Tibial nerve (tissue), 4 donors: ENCODE results near the gene ZNF521. TPM values are rescaled to one million over a fixed set of nuclear protein-coding genes. Genes with fewer than 3 reads are reported as not detected.

Experiments used
- DNase-seq, 2 donors: peaks; one replicate each; pipeline ENCODE4 v3.0.0-alpha.2; 2019; ENCODE audit warnings: low spot score in 2 of 2
- H3K27ac ChIP-seq, 4 donors: fragments of 200-600 bp; sonication (generic) in 3 of 4; one replicate each; pipeline ENCODE4 v1.5.1; 2017 to 2019; ENCODE audit warnings: mild to moderate bottlenecking in 1 of 4
- H3K27me3 ChIP-seq, 2 donors: fragments of 200-600 bp; sonication (generic) in 1 of 2; one replicate each; pipeline versions ENCODE4 v1.5.1 to v1.6.0; 2017 to 2019
- H3K36me3 ChIP-seq, 3 donors: fragments of 200-600 bp; sonication (generic); one replicate each; pipeline ENCODE4 v1.5.1; 2018 to 2019
- H3K4me1 ChIP-seq, 4 donors: fragments of 200-600 bp; sonication (generic) in 3 of 4; one replicate each; pipeline ENCODE4 v1.5.1; 2017 to 2019
- H3K4me3 ChIP-seq, 4 donors: fragments of 200-600 bp; sonication (generic) in 3 of 4; one replicate each; pipeline ENCODE4 v1.5.1; 2017 to 2019; ENCODE audit warnings: mild to moderate bottlenecking in 1 of 4, moderate library complexity in 1 of 4
- H3K9me3 ChIP-seq, 4 donors: fragments of 200-600 bp; sonication (generic) in 3 of 4; one replicate each; pipeline ENCODE4 v1.5.1; 2017 to 2019
- EP300 ChIP-seq, 2 donors: sonication (generic); formaldehyde crosslinking; IDR thresholded peaks; one replicate each; pipeline ENCODE4 v1.6.1; 2017; ENCODE audit warnings: antibody characterized with exemption in 2 of 2, mild to moderate bottlenecking in 1 of 2
- POLR2A ChIP-seq, 2 donors: fragments of 450-650 bp; IDR thresholded peaks; one replicate each; pipeline ENCODE4 v1.6.1; 2017; ENCODE audit warnings: antibody characterized with exemption in 2 of 2, mild to moderate bottlenecking in 2 of 2, moderate library complexity in 2 of 2
- WGBS, 2 donors: methylation state at CpG; one replicate each; pipeline ENCODE4 v1.1.5; 2018; 5-methylcytosine and 5-hydroxymethylcytosine counted together
- total RNA-seq, 4 donors: library from RNA; depleted of rRNA; stranded (reverse); fragments of >200 nt; gene quantifications; one replicate each; pipeline ENCODE4 v1.1.0, GENCODE V29; 2016
- TF ChIP-seq, protein P1 (sequence below), 5 experiments: fragments of 200-600 bp in 3 of 5; fragments of 450-650 bp in 2 of 5; sonication (generic) in 3 of 5; IDR thresholded peaks; one replicate each; pipeline ENCODE4 v1.5.1; 2016 to 2019; ENCODE audit warnings: antibody characterized with exemption in 5 of 5, mild to moderate bottlenecking in 3 of 5, moderate library complexity in 2 of 5

Gene ZNF521
- total RNA-seq, 4 donors from 2014 or later: 32.7 to 66.3 (median 43.4) TPM

DNA sequence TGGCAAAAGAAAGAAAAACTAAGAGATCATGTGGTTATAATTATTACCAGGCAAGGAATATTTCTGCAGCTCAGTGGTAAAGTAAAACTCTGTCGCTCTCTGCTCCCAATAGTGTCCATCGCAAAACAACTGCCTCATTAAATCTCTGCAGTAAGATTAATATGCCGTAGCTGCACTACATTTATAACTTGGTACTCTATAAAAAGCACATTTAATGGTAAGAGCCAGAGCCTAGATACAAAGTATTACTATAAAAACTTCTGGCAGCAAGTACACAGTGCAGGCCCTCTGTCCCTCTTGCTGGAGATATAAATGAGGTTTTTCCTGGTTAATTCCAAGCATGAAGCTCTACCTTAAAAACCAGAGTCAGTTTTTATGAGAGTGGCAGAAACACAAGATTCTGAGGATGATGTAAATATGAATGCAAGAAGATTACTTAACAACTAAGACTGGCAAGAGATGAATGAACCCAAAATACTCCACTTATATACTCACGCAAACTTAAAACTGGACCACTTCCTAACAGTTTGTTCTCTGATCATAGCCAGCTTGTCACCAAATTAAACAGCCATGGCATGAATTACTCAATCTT lies 25.5 kb downstream of the ZNF521 start:
- WGBS, 2 donors: 46 to 51% methylated on average over 4 of the region's 4 CpGs
- H3K27ac ChIP-seq: peak overlapping the region in 1 of 4 donors; percentile 24
- DNase-seq: no peak
- H3K4me3 ChIP-seq: no peak overlapping the region
- H3K9me3 ChIP-seq: no peaks in the 10 kb centered on the region
- no peak for TF ChIP-seq EP300 (IDR thresholded peaks at IDR 0.05)
- TF ChIP-seq, protein P1, sequence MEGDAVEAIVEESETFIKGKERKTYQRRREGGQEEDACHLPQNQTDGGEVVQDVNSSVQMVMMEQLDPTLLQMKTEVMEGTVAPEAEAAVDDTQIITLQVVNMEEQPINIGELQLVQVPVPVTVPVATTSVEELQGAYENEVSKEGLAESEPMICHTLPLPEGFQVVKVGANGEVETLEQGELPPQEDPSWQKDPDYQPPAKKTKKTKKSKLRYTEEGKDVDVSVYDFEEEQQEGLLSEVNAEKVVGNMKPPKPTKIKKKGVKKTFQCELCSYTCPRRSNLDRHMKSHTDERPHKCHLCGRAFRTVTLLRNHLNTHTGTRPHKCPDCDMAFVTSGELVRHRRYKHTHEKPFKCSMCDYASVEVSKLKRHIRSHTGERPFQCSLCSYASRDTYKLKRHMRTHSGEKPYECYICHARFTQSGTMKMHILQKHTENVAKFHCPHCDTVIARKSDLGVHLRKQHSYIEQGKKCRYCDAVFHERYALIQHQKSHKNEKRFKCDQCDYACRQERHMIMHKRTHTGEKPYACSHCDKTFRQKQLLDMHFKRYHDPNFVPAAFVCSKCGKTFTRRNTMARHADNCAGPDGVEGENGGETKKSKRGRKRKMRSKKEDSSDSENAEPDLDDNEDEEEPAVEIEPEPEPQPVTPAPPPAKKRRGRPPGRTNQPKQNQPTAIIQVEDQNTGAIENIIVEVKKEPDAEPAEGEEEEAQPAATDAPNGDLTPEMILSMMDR (IDR thresholded peaks at IDR 0.05): no peak
- no peaks in the 10 kb centered on the region for H3K27me3 ChIP-seq
- H3K4me1 ChIP-seq: peaks cover 0 to 33% (median 6%) of the 10 kb centered on the region in 4 donors
- no peaks in the 10 kb centered on the region for H3K36me3 ChIP-seq

DNA sequence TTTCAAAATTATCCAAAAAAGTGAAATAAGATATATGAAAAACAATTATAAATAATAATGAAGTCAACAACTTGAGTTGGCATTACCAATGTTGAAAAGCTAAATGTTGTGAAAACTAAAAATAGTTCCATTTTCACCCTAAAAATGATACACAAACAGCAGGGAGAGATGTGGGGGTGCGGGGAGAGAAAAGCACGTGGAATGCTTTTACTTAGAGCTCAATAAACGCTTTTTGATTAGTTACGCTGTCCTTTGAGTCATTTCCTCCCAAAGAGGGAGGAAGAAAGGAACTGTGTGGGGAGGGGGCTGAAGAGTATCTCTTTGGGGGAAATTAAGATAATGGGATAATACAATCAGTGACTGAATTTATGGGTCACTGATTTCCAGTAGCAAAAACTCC lies 29.2 kb downstream of the ZNF521 start:
- no peaks in the 10 kb centered on the region for H3K27me3 ChIP-seq
- TF ChIP-seq, protein P1 (IDR thresholded peaks at IDR 0.05): no peak
- no peak for TF ChIP-seq EP300 (IDR thresholded peaks at IDR 0.05)
- no peaks in the 10 kb centered on the region for H3K36me3 ChIP-seq
- H3K27ac ChIP-seq: no peak overlapping the region
- H3K4me1 ChIP-seq: peaks cover 0 to 23% (median 6%) of the 10 kb centered on the region in 4 donors
- no peak overlapping the region for H3K4me3 ChIP-seq
- 63 to 67% methylated on average over 4 of the region's 4 CpGs for WGBS, 2 donors
- no peak for DNase-seq
- no peaks in the 10 kb centered on the region for H3K9me3 ChIP-seq

DNA sequence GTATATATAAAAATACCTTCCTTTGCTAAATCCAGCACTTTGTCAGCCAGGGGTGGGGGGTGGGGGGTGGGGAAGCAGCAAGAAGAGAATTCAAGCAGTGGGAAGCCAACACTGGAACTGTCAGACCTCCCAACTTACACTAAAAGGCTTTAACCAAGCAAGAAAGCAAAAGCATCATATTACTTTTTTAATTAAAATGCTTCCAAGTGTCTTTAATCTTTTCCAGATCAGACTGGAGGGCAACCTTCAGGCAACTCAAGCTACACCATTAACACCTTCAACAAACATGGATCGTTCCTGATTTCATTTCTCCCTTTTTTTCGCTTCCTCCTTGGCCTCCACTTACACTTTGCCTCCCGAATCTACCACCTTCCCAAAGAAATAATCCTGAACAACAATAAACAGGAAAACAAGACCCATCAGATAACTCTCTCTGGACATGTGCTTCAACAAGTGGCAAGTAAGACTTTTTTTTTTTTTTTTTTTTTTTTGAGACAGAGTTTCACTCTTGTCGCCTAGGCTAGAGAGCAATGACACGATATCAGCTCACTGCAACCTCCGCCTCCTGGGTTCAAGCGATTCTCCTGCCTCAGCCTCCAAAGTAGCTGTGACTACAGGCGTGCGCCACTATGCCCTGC lies 35.5 kb downstream of the ZNF521 start:
- Histone ChIP-seq H3K27ac (no peak overlapping the region), H3K9me3 (no peaks in the 10 kb centered on the region), H3K4me3 (no peak overlapping the region), H3K36me3 (no peaks in the 10 kb centered on the region), H3K4me1 (peaks cover 0 to 5% (median 0%) of the 10 kb centered on the region in 4 donors), H3K27me3 (no peaks in the 10 kb centered on the region)
- TF ChIP-seq EP300 (IDR thresholded peaks at IDR 0.05): no peak
- TF ChIP-seq, protein P1 (IDR thresholded peaks at IDR 0.05): no peak
- 91 to 95% methylated on average over 9 of the region's 9 CpGs for WGBS, 2 donors
- no peak for DNase-seq

GRCh38 chr18:25314838-25315190 lies 37.2 kb downstream of the ZNF521 start:
- H3K27me3 ChIP-seq: no peaks in the 10 kb centered on the region
- DNase-seq: no peak
- peaks cover 0 to 10% (median 0%) of the 10 kb centered on the region in 4 donors for H3K4me1 ChIP-seq
- H3K36me3 ChIP-seq: no peaks in the 10 kb centered on the region
- H3K27ac ChIP-seq: no peak overlapping the region
- H3K9me3 ChIP-seq: no peaks in the 10 kb centered on the region
- no peak overlapping the region for H3K4me3 ChIP-seq
- TF ChIP-seq, protein P1 (IDR thresholded peaks at IDR 0.05): no peak
- TF ChIP-seq EP300 (IDR thresholded peaks at IDR 0.05) (no peak), POLR2A (IDR thresholded peaks at IDR 0.05) (no peak)

GRCh38 chr18:25314151-25314837 lies 37.7 kb downstream of the ZNF521 start:
- Histone ChIP-seq H3K27me3 (no peaks in the 10 kb centered on the region), H3K4me1 (peaks cover 0 to 10% (median 0%) of the 10 kb centered on the region in 4 donors), H3K4me3 (no peak overlapping the region), H3K27ac (no peak overlapping the region), H3K9me3 (no peaks in the 10 kb centered on the region), H3K36me3 (no peaks in the 10 kb centered on the region)
- WGBS, 2 donors: 41 to 51% methylated on average over 3 of the region's 3 CpGs
- no peak for DNase-seq
- TF ChIP-seq POLR2A (IDR thresholded peaks at IDR 0.05) (no peak), EP300 (IDR thresholded peaks at IDR 0.05) (no peak)
- TF ChIP-seq, protein P1 (IDR thresholded peaks at IDR 0.05): no peak
